Neutrophil (primary cell): Measurements from ENCODE around the gene CHST9.
"Not testable (repeated sequence)": the region's sequence is repeated elsewhere in the genome, so short reads cannot be mapped to it uniquely, and the experiment has no call there.

Experiments
- H3K27ac ChIP-seq: fragments of 200-600 bp; sonication (generic); 2 replicates; pipeline ENCODE4 v1.5.1; 2016; ENCODE audit warnings: mild to moderate bottlenecking, moderate library complexity
- H3K27me3 ChIP-seq: fragments of 200-600 bp; sonication (generic); 2 replicates; pipeline ENCODE4 v1.6.0; 2016; ENCODE audit warnings: mild to moderate bottlenecking
- H3K36me3 ChIP-seq: fragments of 200-600 bp; sonication (generic); 2 replicates; pipeline ENCODE4 v1.5.1; 2017
- H3K4me1 ChIP-seq, 2 experiments: fragments of 200-600 bp in 1 of 2; sonication (generic) in 1 of 2; 1 replicate in 1 of 2; 2 replicates in 1 of 2; pipeline versions ENCODE4 v1.5.1 to v1.6.1; 2013 to 2016; ENCODE audit warnings: low read depth in 1 of 2, low read length in 1 of 2, mild to moderate bottlenecking in 1 of 2, moderate library complexity in 1 of 2; ENCODE audit not compliant: control insufficient read depth in 1 of 2, insufficient read depth in 1 of 2
- H3K4me3 ChIP-seq, 2 experiments: fragments of 200-600 bp in 1 of 2; sonication (generic) in 1 of 2; 1 replicate in 1 of 2; 2 replicates in 1 of 2; pipeline ENCODE4 v1.5.1; 2013 to 2016; ENCODE audit warnings: low read depth in 1 of 2, low read length in 1 of 2, mild to moderate bottlenecking in 1 of 2, moderate library complexity in 1 of 2
- H3K9me3 ChIP-seq: fragments of 200-600 bp; sonication (generic); 2 replicates; pipeline ENCODE4 v1.5.1; 2016
- CTCF ChIP-seq: fragments of 200-600 bp; sonication (generic); IDR thresholded peaks from 2 replicates; pipeline ENCODE4 v1.5.1; 2016; ENCODE audit warnings: antibody characterized with exemption

Gene CHST9

GRCh38 chr18:26989842-26990241 is 195.3 kb downstream of the CHST9 start:
- Histone ChIP-seq H3K27ac (no peak overlapping the region), H3K27me3 (no peaks in the 10 kb centered on the region), H3K36me3 (no peaks in the 10 kb centered on the region), H3K4me1 (no peaks in the 10 kb centered on the region), H3K9me3 (no peaks in the 10 kb centered on the region), H3K4me3 (no peak overlapping the region)
- TF ChIP-seq CTCF = no peak

- Histone ChIP-seq H3K4me3 (no peak overlapping the region), H3K4me1 (no peaks in the 10 kb centered on the region), H3K27ac (no peak overlapping the region), H3K27me3 (no peaks in the 10 kb centered on the region), H3K36me3 (no peaks in the 10 kb centered on the region), H3K9me3 (no peaks in the 10 kb centered on the region)
- no peak for TF ChIP-seq CTCF
Measured at GRCh38 chr18:26981360-26982082, 203.6 kb downstream of the CHST9 start.

- no peak overlapping the region for H3K4me3 ChIP-seq
- H3K27ac ChIP-seq = no peak overlapping the region
- H3K9me3 ChIP-seq = no peaks in the 10 kb centered on the region
- no peak for TF ChIP-seq CTCF
- H3K27me3 ChIP-seq = no peaks in the 10 kb centered on the region
- no peaks in the 10 kb centered on the region for H3K36me3 ChIP-seq
- H3K4me1 ChIP-seq = no peaks in the 10 kb centered on the region
Measured at GRCh38 chr18:26978812-26979341, 206.2 kb downstream of the CHST9 start.

GRCh38 chr18:26977781-26978180 is 207.3 kb downstream of the CHST9 start:
- Histone ChIP-seq H3K4me1 (no peaks in the 10 kb centered on the region), H3K9me3 (no peaks in the 10 kb centered on the region), H3K4me3 (no peak overlapping the region), H3K27me3 (no peaks in the 10 kb centered on the region), H3K36me3 (no peaks in the 10 kb centered on the region), H3K27ac (no peak overlapping the region)
- TF ChIP-seq CTCF = no peak

- Histone ChIP-seq H3K4me3 (no peak overlapping the region), H3K27ac (no peak overlapping the region), H3K27me3 (no peaks in the 10 kb centered on the region), H3K9me3 (no peaks in the 10 kb centered on the region), H3K4me1 (no peaks in the 10 kb centered on the region), H3K36me3 (no peaks in the 10 kb centered on the region)
- no peak for TF ChIP-seq CTCF
Measured at GRCh38 chr18:26976206-26976605, 208.9 kb downstream of the CHST9 start.

- not testable (repeated sequence) for H3K36me3 ChIP-seq, H3K4me3 ChIP-seq, H3K4me1 ChIP-seq, H3K9me3 ChIP-seq, H3K27ac ChIP-seq, H3K27me3 ChIP-seq
Measured at GRCh38 chr18:26972549-26972948, 212.6 kb downstream of the CHST9 start.
